OCI-LY7 (cell line): Measurements from ENCODE around the gene ACVR1C.

Experiments used
- CTCF ChIP-seq: fragments of 200-600 bp; sonication (generic); conservative IDR thresholded peaks from 2 replicates; pipeline ENCODE4 v1.5.1; 2014; ENCODE audit warnings: mild to moderate bottlenecking, antibody characterized with exemption, low read length, moderate library complexity, mixed read lengths
- EZH2phosphoT487 ChIP-seq: fragments of 200-600 bp; sonication (generic); IDR thresholded peaks from 2 replicates; pipeline ENCODE4 v1.6.1; 2018; ENCODE audit warnings: low read depth, borderline replicate concordance, mild to moderate bottlenecking, mixed run types, antibody characterized with exemption, low read length, moderate library complexity, mixed read lengths

GRCh38 chr2:157625296-157625695 is 3.4 kb downstream of the ACVR1C start:
- TF ChIP-seq CTCF (no peak), EZH2phosphoT487 (no peak)
